Measurements from ENCODE around the gene PPIF. TPM values are rescaled to one million over a fixed set of nuclear protein-coding genes. Genes with fewer than 3 reads are reported as not detected.

The PPIF gene
- total and polyA plus RNA-seq, 4 donors = 22.2 to 84.3 (median 60.0) TPM

- DNase-seq (ENCODE audit: low spot score) = peak; percentile 28
- no peak for TF ChIP-seq REST (IDR thresholded peaks at IDR 0.05)
- TF ChIP-seq FOXA1 (IDR thresholded peaks at IDR 0.05) = no peak
- TF ChIP-seq, protein P1, sequence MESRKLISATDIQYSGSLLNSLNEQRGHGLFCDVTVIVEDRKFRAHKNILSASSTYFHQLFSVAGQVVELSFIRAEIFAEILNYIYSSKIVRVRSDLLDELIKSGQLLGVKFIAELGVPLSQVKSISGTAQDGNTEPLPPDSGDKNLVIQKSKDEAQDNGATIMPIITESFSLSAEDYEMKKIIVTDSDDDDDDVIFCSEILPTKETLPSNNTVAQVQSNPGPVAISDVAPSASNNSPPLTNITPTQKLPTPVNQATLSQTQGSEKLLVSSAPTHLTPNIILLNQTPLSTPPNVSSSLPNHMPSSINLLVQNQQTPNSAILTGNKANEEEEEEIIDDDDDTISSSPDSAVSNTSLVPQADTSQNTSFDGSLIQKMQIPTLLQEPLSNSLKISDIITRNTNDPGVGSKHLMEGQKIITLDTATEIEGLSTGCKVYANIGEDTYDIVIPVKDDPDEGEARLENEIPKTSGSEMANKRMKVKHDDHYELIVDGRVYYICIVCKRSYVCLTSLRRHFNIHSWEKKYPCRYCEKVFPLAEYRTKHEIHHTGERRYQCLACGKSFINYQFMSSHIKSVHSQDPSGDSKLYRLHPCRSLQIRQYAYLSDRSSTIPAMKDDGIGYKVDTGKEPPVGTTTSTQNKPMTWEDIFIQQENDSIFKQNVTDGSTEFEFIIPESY (IDR thresholded peaks at IDR 0.05) = no peak
- TF ChIP-seq TAF1 (conservative IDR thresholded peaks at IDR 0.05) = no peak
- TF ChIP-seq JUND (IDR thresholded peaks at IDR 0.05) = no peak
- peak in 1 of 2 donors; percentile 41 for TF ChIP-seq HNF4A (conservative IDR thresholded peaks at IDR 0.05)
- no peak for TF ChIP-seq CTCF (IDR thresholded peaks at IDR 0.05; ENCODE audit: low read depth, low read length, missing input control)
- no peaks in the 10 kb centered on the region for H3K27me3 ChIP-seq (ENCODE audit: control insufficient read depth in 4 of 4, insufficient read depth in 4 of 4, low read length in 3 of 4)
- peak overlapping the region; percentile 51 to 82 (median 57) for H3K4me3 ChIP-seq (ENCODE audit: low read depth in 1 of 3, low read length in 3 of 3)
- no peaks in the 10 kb centered on the region for H3K36me3 ChIP-seq (ENCODE audit: control insufficient read depth in 4 of 4, insufficient read depth in 3 of 4, low read depth in 1 of 4, low read length in 3 of 4)
- H3K4me1 ChIP-seq (ENCODE audit: control insufficient read depth in 4 of 4, insufficient read depth in 4 of 4, low read length in 3 of 4) = peaks cover 15 to 53% (median 28%) of the 10 kb centered on the region in 4 donors
- H3K9ac ChIP-seq (ENCODE audit: low read depth in 1 of 2, low read length in 2 of 2) = peak overlapping the region; percentile 85 to 88
- H3K27ac ChIP-seq (ENCODE audit: low read depth in 1 of 2, low read length in 2 of 2) = peak overlapping the region; percentile 96 to 99
- 52% methylated on average over 22 of the region's 22 CpGs for WGBS
- no peaks in the 10 kb centered on the region for H3K9me3 ChIP-seq (ENCODE audit: control insufficient read depth in 4 of 4, low read length in 3 of 4)
Observed at GRCh38 chr10:79378647-79379511, 31.6 kb downstream of the PPIF start.

DNA sequence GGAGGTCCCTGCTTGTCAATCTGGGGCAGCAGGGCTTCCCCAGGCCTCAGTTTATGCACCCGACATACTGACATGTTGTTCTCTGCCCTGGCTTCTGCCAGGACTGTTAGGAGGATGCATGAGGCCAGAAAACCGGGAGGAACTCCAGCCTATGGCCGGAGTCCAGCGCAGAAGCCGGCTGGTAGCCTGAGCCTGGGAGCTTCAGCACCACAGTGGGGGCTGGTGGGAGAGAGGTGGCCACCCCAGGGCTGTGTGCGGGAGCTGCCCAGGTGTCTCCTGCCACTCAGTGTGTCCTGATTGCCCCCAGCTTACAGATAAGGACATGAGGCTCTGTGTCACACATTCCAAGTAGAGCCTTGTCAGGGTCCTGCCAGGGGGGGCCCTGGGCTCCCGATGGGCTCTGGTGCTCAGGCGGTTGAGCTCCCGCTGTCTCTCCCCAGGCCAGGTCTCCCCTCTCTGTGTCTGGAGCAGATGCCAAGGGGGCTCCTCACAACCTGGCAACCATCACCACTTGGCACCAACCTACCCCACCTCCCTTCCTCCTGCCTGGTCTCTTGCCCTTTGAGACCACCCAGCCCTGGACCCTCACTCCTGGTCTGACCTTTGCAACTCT is 32.3 kb downstream of the PPIF start:
- H3K4me3 ChIP-seq (ENCODE audit: low read depth in 1 of 3, low read length in 3 of 3) = peak overlapping the region; percentile 51 to 82 (median 57)
- no peaks in the 10 kb centered on the region for H3K9me3 ChIP-seq (ENCODE audit: control insufficient read depth in 4 of 4, low read length in 3 of 4)
- peak; percentile 36 for DNase-seq (ENCODE audit: low spot score)
- H3K36me3 ChIP-seq (ENCODE audit: control insufficient read depth in 4 of 4, insufficient read depth in 3 of 4, low read depth in 1 of 4, low read length in 3 of 4) = no peaks in the 10 kb centered on the region
- 22% methylated on average over 9 of the region's 9 CpGs for WGBS
- no peaks in the 10 kb centered on the region for H3K27me3 ChIP-seq (ENCODE audit: control insufficient read depth in 4 of 4, insufficient read depth in 4 of 4, low read length in 3 of 4)
- H3K9ac ChIP-seq (ENCODE audit: low read depth in 1 of 2, low read length in 2 of 2) = peak overlapping the region; percentile 85 to 88
- H3K4me1 ChIP-seq (ENCODE audit: control insufficient read depth in 4 of 4, insufficient read depth in 4 of 4, low read length in 3 of 4) = peaks cover 15 to 61% (median 28%) of the 10 kb centered on the region in 4 donors
- TF ChIP-seq FOXA1 (IDR thresholded peaks at IDR 0.05) = no peak
- no peak for TF ChIP-seq RXRA (IDR thresholded peaks at IDR 0.05)
- TF ChIP-seq REST (IDR thresholded peaks at IDR 0.05) = peak; percentile 78
- no peak for TF ChIP-seq YY1 (IDR thresholded peaks at IDR 0.05)
- TF ChIP-seq GABPA (IDR thresholded peaks at IDR 0.05 in 1 of 2, conservative IDR thresholded peaks at IDR 0.05 in 1 of 2) = no peak
- no peak for TF ChIP-seq SP1 (IDR thresholded peaks at IDR 0.05)
- no peak for TF ChIP-seq HNF4G (IDR thresholded peaks at IDR 0.05)
- peak; percentile 4 to 30 for TF ChIP-seq RAD21 (IDR thresholded peaks at IDR 0.05)
- TF ChIP-seq EGR1 (IDR thresholded peaks at IDR 0.05; ENCODE audit: low read depth in 2 of 2) = no peak
- TF ChIP-seq, protein P1 (IDR thresholded peaks at IDR 0.05) = no peak
- peak overlapping the region; percentile 96 to 99 for H3K27ac ChIP-seq (ENCODE audit: low read depth in 1 of 2, low read length in 2 of 2)
